Measurements from ENCODE around the gene SERAC1. TPM values are rescaled to one million over a fixed set of nuclear protein-coding genes. Genes with fewer than 3 reads are reported as not detected.
"Not testable (repeated sequence)": the region's sequence is repeated elsewhere in the genome, so short reads cannot be mapped to it uniquely, and the experiment has no call there.

Gene SERAC1
- total RNA-seq, 1 donor = 33.7 TPM

GRCh38 chr6:158157064-158157764 lies 10.8 kb downstream of the SERAC1 start:
- no peak for TF ChIP-seq CTCF (IDR thresholded peaks at IDR 0.05; ENCODE audit: extremely low read depth, low read depth, low read length)
- Histone ChIP-seq H3K79me2 (ENCODE audit: insufficient read depth, low read length) (peaks cover 42% of the 10 kb centered on the region), H3K27me3 (ENCODE audit: insufficient read depth, low read length) (no peaks in the 10 kb centered on the region), H3K4me3 (ENCODE audit: insufficient read depth, low read length) (no peak overlapping the region), H4K20me1 (ENCODE audit: insufficient read depth, low read length) (peaks cover 18% of the 10 kb centered on the region), H3K36me3 (ENCODE audit: insufficient read depth, low read length) (peaks cover 35% of the 10 kb centered on the region), H3K27ac (ENCODE audit: low read depth, low read length) (no peak overlapping the region), H2AFZ (ENCODE audit: low read length) (no peak overlapping the region), H3K9me3 (ENCODE audit: low read depth, low read length) (no peaks in the 10 kb centered on the region), H3K4me1 (ENCODE audit: insufficient read depth, low read length) (peaks cover 23% of the 10 kb centered on the region), H3K4me2 (ENCODE audit: insufficient read depth, low read length) (no peak overlapping the region)
- no peak for DNase-seq (ENCODE audit: insufficient read length, low spot score, missing footprints)

- Histone ChIP-seq H3K4me2 (ENCODE audit: insufficient read depth, low read length) (no peak overlapping the region), H2AFZ (ENCODE audit: low read length) (no peak overlapping the region), H3K4me1 (ENCODE audit: insufficient read depth, low read length) (peaks cover 21% of the 10 kb centered on the region), H3K27me3 (ENCODE audit: insufficient read depth, low read length) (no peaks in the 10 kb centered on the region), H3K9me3 (ENCODE audit: low read depth, low read length) (no peaks in the 10 kb centered on the region), H3K4me3 (ENCODE audit: insufficient read depth, low read length) (no peak overlapping the region), H3K36me3 (ENCODE audit: insufficient read depth, low read length) (peaks cover 38% of the 10 kb centered on the region), H4K20me1 (ENCODE audit: insufficient read depth, low read length) (peaks cover 14% of the 10 kb centered on the region), H3K79me2 (ENCODE audit: insufficient read depth, low read length) (peaks cover 26% of the 10 kb centered on the region), H3K27ac (ENCODE audit: low read depth, low read length) (no peak overlapping the region)
- no peak for DNase-seq (ENCODE audit: insufficient read length, low spot score, missing footprints)
- TF ChIP-seq CTCF (IDR thresholded peaks at IDR 0.05; ENCODE audit: extremely low read depth, low read depth, low read length) = no peak
Measured at GRCh38 chr6:158154816-158155215, 13.2 kb downstream of the SERAC1 start.

GRCh38 chr6:158153576-158153975 lies 14.5 kb downstream of the SERAC1 start:
- TF ChIP-seq CTCF (IDR thresholded peaks at IDR 0.05; ENCODE audit: extremely low read depth, low read depth, low read length) = no peak
- no peaks in the 10 kb centered on the region for H3K27me3 ChIP-seq (ENCODE audit: insufficient read depth, low read length)

GRCh38 chr6:158152659-158153058 lies 15.4 kb downstream of the SERAC1 start:
- Histone ChIP-seq H3K27ac (ENCODE audit: low read depth, low read length) (no peak overlapping the region), H3K9me3 (ENCODE audit: low read depth, low read length) (no peaks in the 10 kb centered on the region), H3K36me3 (ENCODE audit: insufficient read depth, low read length) (peaks cover 38% of the 10 kb centered on the region), H3K4me2 (ENCODE audit: insufficient read depth, low read length) (no peak overlapping the region), H3K4me3 (ENCODE audit: insufficient read depth, low read length) (no peak overlapping the region), H3K27me3 (ENCODE audit: insufficient read depth, low read length) (no peaks in the 10 kb centered on the region), H2AFZ (ENCODE audit: low read length) (no peak overlapping the region), H4K20me1 (ENCODE audit: insufficient read depth, low read length) (peaks cover 11% of the 10 kb centered on the region), H3K79me2 (ENCODE audit: insufficient read depth, low read length) (peaks cover 13% of the 10 kb centered on the region), H3K4me1 (ENCODE audit: insufficient read depth, low read length) (peaks cover 20% of the 10 kb centered on the region)
- no peak for TF ChIP-seq CTCF (IDR thresholded peaks at IDR 0.05; ENCODE audit: extremely low read depth, low read depth, low read length)
- no peak for DNase-seq (ENCODE audit: insufficient read length, low spot score, missing footprints)

More at GRCh38 chr6:158153576-158153975, 14.5 kb downstream of the SERAC1 start:
- H4K20me1 ChIP-seq (ENCODE audit: insufficient read depth, low read length) = peaks cover 14% of the 10 kb centered on the region
- peaks cover 17% of the 10 kb centered on the region for H3K79me2 ChIP-seq (ENCODE audit: insufficient read depth, low read length)
- DNase-seq (ENCODE audit: insufficient read length, low spot score, missing footprints) = no peak
- no peaks in the 10 kb centered on the region for H3K9me3 ChIP-seq (ENCODE audit: low read depth, low read length)
- H3K27ac ChIP-seq (ENCODE audit: low read depth, low read length) = no peak overlapping the region
- no peak overlapping the region for H3K4me3 ChIP-seq (ENCODE audit: insufficient read depth, low read length)
- peaks cover 20% of the 10 kb centered on the region for H3K4me1 ChIP-seq (ENCODE audit: insufficient read depth, low read length)
- no peak overlapping the region for H2AFZ ChIP-seq (ENCODE audit: low read length)
- H3K4me2 ChIP-seq (ENCODE audit: insufficient read depth, low read length) = no peak overlapping the region
- H3K36me3 ChIP-seq (ENCODE audit: insufficient read depth, low read length) = peaks cover 42% of the 10 kb centered on the region

GRCh38 chr6:158152025-158152424 lies 16.0 kb downstream of the SERAC1 start:
- Histone ChIP-seq H3K36me3 (ENCODE audit: insufficient read depth, low read length) (peaks cover 35% of the 10 kb centered on the region), H3K79me2 (ENCODE audit: insufficient read depth, low read length) (peaks cover 11% of the 10 kb centered on the region), H4K20me1 (ENCODE audit: insufficient read depth, low read length) (peaks cover 10% of the 10 kb centered on the region), H3K4me1 (ENCODE audit: insufficient read depth, low read length) (peaks cover 20% of the 10 kb centered on the region)
- not testable (repeated sequence) for H3K27ac ChIP-seq (ENCODE audit: low read depth, low read length); H3K4me2 ChIP-seq (ENCODE audit: insufficient read depth, low read length); H3K9me3 ChIP-seq (ENCODE audit: low read depth, low read length); H3K27me3 ChIP-seq (ENCODE audit: insufficient read depth, low read length); DNase-seq (ENCODE audit: insufficient read length, low spot score, missing footprints); H2AFZ ChIP-seq (ENCODE audit: low read length); H3K4me3 ChIP-seq (ENCODE audit: insufficient read depth, low read length)
